ENCODE results near the gene KLHL8.
A peak's percentile ranks its signal among the peaks of the same experiment; 100 is the strongest.

Gene KLHL8

DNA sequence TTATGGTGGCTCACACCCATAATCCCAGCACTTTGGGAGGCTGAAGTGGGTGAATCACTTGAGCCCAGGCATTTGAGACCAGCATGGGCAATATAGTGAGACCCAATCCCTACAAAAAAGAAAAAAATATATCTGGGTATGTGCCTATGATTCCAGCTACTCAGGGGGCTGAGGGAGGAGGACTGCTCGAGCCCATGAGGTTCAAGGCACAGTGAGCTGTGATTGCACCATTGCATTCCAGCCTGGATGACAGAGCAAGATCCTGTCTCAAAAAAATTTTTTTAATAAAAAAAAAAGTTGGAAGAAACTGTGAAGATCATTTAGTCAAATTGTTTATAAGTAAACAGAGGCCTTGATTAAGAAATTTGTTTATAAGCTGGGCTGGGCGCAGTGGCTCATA, 39.7 kb downstream of the KLHL8 start:
- no peaks in the 10 kb centered on the region for H3K9me3 ChIP-seq (ENCODE audit: control insufficient read depth, insufficient read depth, low read length)
- no peaks in the 10 kb centered on the region for H3K4me1 ChIP-seq (ENCODE audit: control insufficient read depth, insufficient read depth, low read length)
- H3K27me3 ChIP-seq (ENCODE audit: control insufficient read depth, insufficient read depth, low read length) = no peaks in the 10 kb centered on the region
- WGBS (ENCODE audit: insufficient coverage, insufficient read length) = no CpG with 5 or more reads among the region's 2 CpGs
- no peak for DNase-seq (ENCODE audit: low read depth, low spot score)
- no peak overlapping the region for H3K27ac ChIP-seq (ENCODE audit: low read length)
- H3K36me3 ChIP-seq (ENCODE audit: control insufficient read depth, insufficient read depth, low read length) = no peaks in the 10 kb centered on the region
- no peak overlapping the region for H3K4me3 ChIP-seq (ENCODE audit: low read length)

DNA sequence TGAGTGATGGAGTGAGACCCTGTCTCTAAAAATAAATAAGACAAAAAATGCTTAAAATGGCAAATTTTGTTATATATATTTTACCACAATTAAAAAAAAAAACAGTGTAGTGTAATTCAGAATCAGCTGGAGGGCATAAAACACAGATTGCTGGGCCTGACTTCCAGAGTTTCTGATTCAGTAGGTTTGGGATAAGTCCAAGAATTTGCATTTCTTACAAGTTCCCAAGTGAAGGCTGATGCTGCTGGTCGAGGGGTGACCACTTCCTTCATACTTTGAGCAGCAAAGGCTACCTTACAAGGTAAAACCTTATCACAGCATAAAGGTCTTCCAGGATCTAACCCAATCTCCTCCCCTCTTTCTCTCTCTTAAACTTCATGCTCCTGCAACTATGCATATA, 40.7 kb downstream of the KLHL8 start:
- Histone ChIP-seq H3K36me3 (ENCODE audit: control insufficient read depth, insufficient read depth, low read length) (no peaks in the 10 kb centered on the region), H3K9me3 (ENCODE audit: control insufficient read depth, insufficient read depth, low read length) (no peaks in the 10 kb centered on the region), H3K4me3 (ENCODE audit: low read length) (no peak overlapping the region), H3K27me3 (ENCODE audit: control insufficient read depth, insufficient read depth, low read length) (no peaks in the 10 kb centered on the region), H3K4me1 (ENCODE audit: control insufficient read depth, insufficient read depth, low read length) (no peaks in the 10 kb centered on the region), H3K27ac (ENCODE audit: low read length) (no peak overlapping the region)
- no peak for DNase-seq (ENCODE audit: low read depth, low spot score)
- WGBS (ENCODE audit: insufficient coverage, insufficient read length) = no CpG with 5 or more reads among the region's 1 CpG

DNA sequence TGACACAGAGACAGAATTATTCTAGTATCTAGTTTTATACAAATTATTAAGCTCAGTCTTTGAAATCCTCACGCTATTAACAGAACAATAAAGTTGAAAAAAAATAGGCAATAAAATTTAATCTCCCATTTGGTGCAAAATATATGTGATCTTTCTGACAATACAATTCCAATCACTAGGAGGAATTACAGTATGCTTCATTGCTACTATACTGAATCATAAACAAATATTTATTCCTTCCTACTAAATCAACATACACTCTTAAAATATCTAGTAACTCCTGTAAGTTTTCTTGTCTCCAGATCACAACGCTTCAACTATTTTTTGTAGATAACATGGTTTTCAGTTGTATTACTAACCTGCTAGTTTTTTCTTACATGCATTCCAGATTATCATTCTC, 45.7 kb downstream of the KLHL8 start:
- H3K27me3 ChIP-seq (ENCODE audit: control insufficient read depth, insufficient read depth, low read length) = no peaks in the 10 kb centered on the region
- WGBS (ENCODE audit: insufficient coverage, insufficient read length) = 100% methylated on average over 1 of the region's 2 CpGs
- H3K4me1 ChIP-seq (ENCODE audit: control insufficient read depth, insufficient read depth, low read length) = no peaks in the 10 kb centered on the region
- no peak overlapping the region for H3K4me3 ChIP-seq (ENCODE audit: low read length)
- H3K36me3 ChIP-seq (ENCODE audit: control insufficient read depth, insufficient read depth, low read length) = no peaks in the 10 kb centered on the region
- H3K9me3 ChIP-seq (ENCODE audit: control insufficient read depth, insufficient read depth, low read length) = no peaks in the 10 kb centered on the region
- no peak for DNase-seq (ENCODE audit: low read depth, low spot score)
- no peak overlapping the region for H3K27ac ChIP-seq (ENCODE audit: low read length)

DNA sequence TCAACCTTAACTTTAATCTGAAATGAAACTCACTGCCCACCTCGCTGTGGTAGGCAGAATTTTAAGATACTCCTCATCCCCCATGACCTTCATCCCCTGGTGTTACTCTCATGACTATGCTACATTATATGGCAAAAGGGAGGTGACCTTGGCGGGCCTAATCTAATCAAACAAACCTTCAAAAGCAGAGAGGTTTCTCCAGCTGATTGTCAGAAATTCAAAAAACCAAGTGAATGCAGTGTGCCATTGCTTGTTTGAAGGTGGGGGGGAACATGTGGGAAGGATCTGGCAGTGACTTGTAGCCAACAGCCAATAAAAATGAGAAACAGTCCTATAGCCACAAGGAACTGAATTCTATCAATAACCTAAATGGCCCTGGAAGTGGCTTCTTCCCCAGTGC, 48.5 kb downstream of the KLHL8 start:
- DNase-seq (ENCODE audit: low read depth, low spot score) = no peak
- Histone ChIP-seq H3K27ac (ENCODE audit: low read length) (no peak overlapping the region), H3K4me1 (ENCODE audit: control insufficient read depth, insufficient read depth, low read length) (no peaks in the 10 kb centered on the region), H3K4me3 (ENCODE audit: low read length) (no peak overlapping the region), H3K36me3 (ENCODE audit: control insufficient read depth, insufficient read depth, low read length) (no peaks in the 10 kb centered on the region), H3K9me3 (ENCODE audit: control insufficient read depth, insufficient read depth, low read length) (no peaks in the 10 kb centered on the region), H3K27me3 (ENCODE audit: control insufficient read depth, insufficient read depth, low read length) (no peaks in the 10 kb centered on the region)
- WGBS (ENCODE audit: insufficient coverage, insufficient read length) = no CpG with 5 or more reads among the region's 2 CpGs

DNA sequence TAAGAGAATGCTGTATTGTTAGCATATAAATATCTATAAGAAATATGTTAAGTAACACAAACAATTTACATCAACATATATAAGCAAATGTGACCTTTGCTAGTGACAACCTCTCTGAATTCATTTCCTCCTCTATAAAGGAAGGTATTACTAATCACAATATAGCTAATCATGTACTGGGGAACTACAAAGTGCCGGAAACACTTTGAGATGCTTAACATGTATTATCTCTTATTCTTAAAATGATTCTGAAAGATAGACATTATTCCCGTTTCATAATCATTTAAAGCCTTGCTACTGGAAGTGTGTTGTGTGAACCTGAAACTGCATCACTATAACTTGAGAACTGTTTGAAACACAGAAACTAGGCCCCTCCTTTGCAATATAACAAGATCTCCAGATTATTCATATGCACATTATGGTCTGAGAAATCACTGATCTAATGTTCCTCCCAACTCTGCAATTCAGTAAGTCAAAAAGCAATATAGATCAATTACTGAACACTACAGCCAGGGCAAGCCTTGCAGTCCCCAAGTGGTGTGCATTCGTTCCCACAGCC, 54.0 kb downstream of the KLHL8 start:
- DNase-seq (ENCODE audit: low read depth, low spot score) = no peak
- Histone ChIP-seq H3K27ac (ENCODE audit: low read length) (no peak overlapping the region), H3K27me3 (ENCODE audit: control insufficient read depth, insufficient read depth, low read length) (no peaks in the 10 kb centered on the region), H3K9me3 (ENCODE audit: control insufficient read depth, insufficient read depth, low read length) (no peaks in the 10 kb centered on the region), H3K4me3 (ENCODE audit: low read length) (no peak overlapping the region), H3K36me3 (ENCODE audit: control insufficient read depth, insufficient read depth, low read length) (no peaks in the 10 kb centered on the region), H3K4me1 (ENCODE audit: control insufficient read depth, insufficient read depth, low read length) (no peaks in the 10 kb centered on the region)
- no CpG with 5 or more reads among the region's 3 CpGs for WGBS (ENCODE audit: insufficient coverage, insufficient read length)

DNA sequence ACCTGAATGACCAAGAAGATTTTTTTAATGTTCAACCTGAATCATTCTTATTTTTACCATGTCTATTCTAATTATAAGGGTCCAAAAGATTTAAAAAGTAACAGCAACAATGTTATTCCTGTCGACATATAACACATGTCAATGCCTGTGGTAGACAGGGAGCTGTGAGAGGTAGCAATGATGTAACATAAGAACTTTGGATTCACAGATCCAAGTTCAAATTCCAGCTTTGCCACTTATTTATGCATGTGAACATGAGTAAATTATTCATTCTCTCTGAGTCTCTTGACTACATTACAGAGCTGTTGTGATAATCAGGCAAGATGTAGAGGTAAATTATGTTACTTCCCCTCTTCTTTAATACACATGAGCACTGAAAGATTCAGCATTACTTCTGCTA, 54.5 kb downstream of the KLHL8 start:
- no peaks in the 10 kb centered on the region for H3K9me3 ChIP-seq (ENCODE audit: control insufficient read depth, insufficient read depth, low read length)
- WGBS (ENCODE audit: insufficient coverage, insufficient read length) = no CpG with 5 or more reads among the region's 1 CpG
- no peak for DNase-seq (ENCODE audit: low read depth, low spot score)
- H3K36me3 ChIP-seq (ENCODE audit: control insufficient read depth, insufficient read depth, low read length) = no peaks in the 10 kb centered on the region
- no peak overlapping the region for H3K27ac ChIP-seq (ENCODE audit: low read length)
- no peaks in the 10 kb centered on the region for H3K27me3 ChIP-seq (ENCODE audit: control insufficient read depth, insufficient read depth, low read length)
- no peak overlapping the region for H3K4me3 ChIP-seq (ENCODE audit: low read length)
- H3K4me1 ChIP-seq (ENCODE audit: control insufficient read depth, insufficient read depth, low read length) = no peaks in the 10 kb centered on the region

DNA sequence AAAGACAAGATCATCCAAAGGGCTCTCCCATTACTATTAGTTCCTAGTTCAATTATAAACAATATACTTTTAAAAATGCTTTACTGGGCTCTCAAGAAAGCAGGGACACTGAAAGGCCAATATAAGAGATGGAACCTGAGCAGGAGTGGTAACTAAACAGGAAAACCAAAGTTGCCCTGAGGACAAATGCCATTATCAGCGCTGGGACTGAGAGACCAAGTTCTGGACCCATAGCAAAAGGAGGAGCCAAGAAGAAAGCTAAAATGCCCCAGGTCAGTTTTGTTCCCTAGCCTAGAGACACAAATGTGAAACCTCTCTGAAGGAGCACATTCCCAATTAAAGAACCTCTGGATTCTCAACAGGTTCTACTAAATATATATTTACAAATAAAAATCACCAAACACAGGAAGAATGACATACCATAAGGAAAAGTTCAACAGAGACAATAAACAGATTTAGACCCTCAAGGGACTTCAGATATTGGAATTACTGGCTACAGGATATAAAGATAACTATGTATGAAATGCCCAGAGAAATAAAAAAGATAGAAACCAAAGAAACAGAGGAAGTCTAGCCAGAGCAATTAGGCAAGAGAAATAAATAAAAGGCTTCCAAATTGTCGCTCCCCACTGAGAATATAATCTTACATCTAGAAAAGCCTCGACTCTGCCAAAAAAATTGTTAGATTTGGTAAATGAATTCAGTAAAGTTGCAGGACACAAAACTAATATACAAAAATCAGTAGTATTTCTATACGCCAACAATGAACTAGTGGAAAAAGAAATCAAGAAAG, 67.1 kb downstream of the KLHL8 start:
- no peak overlapping the region for H3K27ac ChIP-seq (ENCODE audit: low read length)
- no peak overlapping the region for H3K4me3 ChIP-seq (ENCODE audit: low read length)
- no peak for DNase-seq (ENCODE audit: low read depth, low spot score)
- no peaks in the 10 kb centered on the region for H3K36me3 ChIP-seq (ENCODE audit: control insufficient read depth, insufficient read depth, low read length)
- no peaks in the 10 kb centered on the region for H3K27me3 ChIP-seq (ENCODE audit: control insufficient read depth, insufficient read depth, low read length)
- no peaks in the 10 kb centered on the region for H3K4me1 ChIP-seq (ENCODE audit: control insufficient read depth, insufficient read depth, low read length)
- no CpG with 5 or more reads among the region's 4 CpGs for WGBS (ENCODE audit: insufficient coverage, insufficient read length)
- no peaks in the 10 kb centered on the region for H3K9me3 ChIP-seq (ENCODE audit: control insufficient read depth, insufficient read depth, low read length)

DNA sequence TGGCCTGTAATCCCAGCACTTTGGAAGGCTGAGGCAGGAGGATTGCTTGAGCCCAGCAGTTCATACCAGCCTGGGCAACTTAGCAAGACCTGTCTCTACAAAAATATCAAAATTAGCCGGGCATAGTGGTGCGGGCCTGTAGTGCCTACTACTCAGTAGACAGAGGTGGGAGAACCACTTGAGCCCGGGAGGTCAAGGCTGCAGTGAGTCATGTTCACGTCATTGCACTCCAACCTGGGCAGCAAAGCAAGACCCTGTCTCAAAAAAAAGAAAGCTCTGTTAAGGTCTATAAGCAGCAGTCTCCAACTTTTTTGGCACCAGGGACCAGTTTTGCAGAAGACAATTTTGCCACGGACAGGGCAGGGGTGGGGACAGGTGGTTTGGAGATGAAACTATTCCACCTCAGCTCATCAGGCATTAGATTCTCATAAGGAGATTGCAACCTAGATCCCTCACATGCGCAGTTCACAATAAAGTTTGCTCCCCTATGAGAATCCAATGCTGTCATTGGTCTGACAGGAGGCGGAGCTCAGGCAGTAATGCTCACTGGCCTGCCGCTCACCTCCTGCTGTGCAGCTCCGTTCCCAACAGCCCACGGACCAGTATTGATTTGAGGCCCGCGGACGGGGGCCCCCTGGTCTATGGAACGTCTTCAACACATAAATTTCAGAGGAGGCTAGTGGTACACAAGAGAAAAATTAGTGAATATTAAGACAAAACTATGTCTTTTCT, 67.9 kb downstream of the KLHL8 start:
- H3K4me3 ChIP-seq (ENCODE audit: low read length) = no peak overlapping the region
- WGBS (ENCODE audit: insufficient coverage, insufficient read length) = no CpG with 5 or more reads among the region's 14 CpGs
- no peaks in the 10 kb centered on the region for H3K9me3 ChIP-seq (ENCODE audit: control insufficient read depth, insufficient read depth, low read length)
- no peaks in the 10 kb centered on the region for H3K4me1 ChIP-seq (ENCODE audit: control insufficient read depth, insufficient read depth, low read length)
- no peaks in the 10 kb centered on the region for H3K36me3 ChIP-seq (ENCODE audit: control insufficient read depth, insufficient read depth, low read length)
- H3K27me3 ChIP-seq (ENCODE audit: control insufficient read depth, insufficient read depth, low read length) = no peaks in the 10 kb centered on the region
- H3K27ac ChIP-seq (ENCODE audit: low read length) = no peak overlapping the region
- no peak for DNase-seq (ENCODE audit: low read depth, low spot score)

DNA sequence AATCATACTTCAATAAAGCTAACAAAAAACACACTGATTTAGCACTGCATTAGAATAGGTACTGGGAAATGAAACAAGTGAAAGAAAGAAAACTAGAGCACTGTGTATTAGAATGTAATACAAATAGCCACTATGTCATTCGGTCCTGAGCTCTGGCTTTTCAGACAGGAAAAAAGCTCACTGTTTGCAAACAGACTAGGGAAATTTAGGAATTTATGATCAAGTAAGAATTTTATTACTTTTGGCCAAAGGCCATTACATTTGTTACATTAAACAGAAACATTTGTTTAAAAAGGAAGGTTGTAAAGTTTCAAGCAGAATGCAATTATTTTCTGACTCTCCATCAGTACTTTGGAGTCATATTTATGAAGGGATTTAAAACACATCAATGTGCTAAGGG, 68.7 kb downstream of the KLHL8 start:
- no peaks in the 10 kb centered on the region for H3K36me3 ChIP-seq (ENCODE audit: control insufficient read depth, insufficient read depth, low read length)
- H3K27me3 ChIP-seq (ENCODE audit: control insufficient read depth, insufficient read depth, low read length) = no peaks in the 10 kb centered on the region
- H3K4me3 ChIP-seq (ENCODE audit: low read length) = no peak overlapping the region
- no peak for DNase-seq (ENCODE audit: low read depth, low spot score)
- no peaks in the 10 kb centered on the region for H3K9me3 ChIP-seq (ENCODE audit: control insufficient read depth, insufficient read depth, low read length)
- H3K27ac ChIP-seq (ENCODE audit: low read length) = no peak overlapping the region
- WGBS (ENCODE audit: insufficient coverage, insufficient read length) = no CpG with 5 or more reads among the region's 1 CpG
- no peaks in the 10 kb centered on the region for H3K4me1 ChIP-seq (ENCODE audit: control insufficient read depth, insufficient read depth, low read length)

DNA sequence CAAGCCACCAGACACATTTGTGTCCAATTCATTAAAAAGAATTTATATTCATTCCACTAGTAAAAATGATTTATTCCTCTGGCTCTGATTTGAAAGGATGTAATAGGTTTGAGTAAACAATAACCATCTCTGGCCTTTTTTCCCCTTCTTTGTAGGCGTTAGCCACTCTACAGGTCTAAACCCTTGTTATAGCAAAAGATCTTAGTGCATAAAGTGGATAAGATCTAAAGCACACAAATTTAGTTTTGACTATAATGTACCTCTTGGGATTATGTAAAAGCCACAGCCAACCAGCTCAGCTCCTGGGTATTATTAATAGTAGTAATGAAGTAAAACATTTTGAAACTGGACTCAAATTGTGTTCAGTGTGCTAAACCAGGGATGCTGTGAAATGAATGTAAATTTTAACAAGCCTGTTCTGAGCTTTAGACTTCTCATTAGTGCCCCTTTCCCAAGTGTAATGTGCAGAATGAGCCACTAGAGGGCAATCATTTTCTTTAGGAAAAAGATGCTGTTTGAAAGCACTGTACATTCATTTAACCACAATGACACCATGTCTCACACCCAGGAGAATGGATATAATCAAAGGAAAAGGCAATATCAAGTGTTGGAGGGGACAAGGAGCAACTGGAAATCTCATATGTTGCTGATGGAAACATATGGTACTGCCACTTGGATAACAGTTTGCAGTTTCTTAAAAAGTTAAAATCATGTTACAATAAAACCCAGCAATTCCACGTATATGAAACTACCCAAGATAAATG, 69.7 kb downstream of the KLHL8 start:
- Histone ChIP-seq H3K36me3 (ENCODE audit: control insufficient read depth, insufficient read depth, low read length) (no peaks in the 10 kb centered on the region), H3K4me1 (ENCODE audit: control insufficient read depth, insufficient read depth, low read length) (no peaks in the 10 kb centered on the region), H3K9me3 (ENCODE audit: control insufficient read depth, insufficient read depth, low read length) (no peaks in the 10 kb centered on the region), H3K27me3 (ENCODE audit: control insufficient read depth, insufficient read depth, low read length) (no peaks in the 10 kb centered on the region), H3K4me3 (ENCODE audit: low read length) (no peak overlapping the region), H3K27ac (ENCODE audit: low read length) (no peak overlapping the region)
- no CpG with 5 or more reads among the region's 2 CpGs for WGBS (ENCODE audit: insufficient coverage, insufficient read length)
- DNase-seq (ENCODE audit: low read depth, low spot score) = peak; percentile 39
